Osteoblast (primary cell): ENCODE results near the gene ACAN. TPM values are rescaled to one million over a fixed set of nuclear protein-coding genes. Genes with fewer than 3 reads are reported as not detected.
A peak's percentile ranks its signal among the peaks of the same experiment; 100 is the strongest.

Experiments used
- DNase-seq: peaks from one replicate; pipeline ENCODE4 v3.0.0; 2011; ENCODE audit warnings: low spot score, mixed read lengths; ENCODE audit not compliant: insufficient read length; ENCODE audit errors: missing footprints
- H2AFZ ChIP-seq: 2 replicates; pipeline ENCODE4 v1.6.0; 2011; ENCODE audit warnings: mild to moderate bottlenecking, low read length
- H3K27ac ChIP-seq: 2 replicates; pipeline ENCODE4 v1.5.1; 2011; ENCODE audit warnings: mild to moderate bottlenecking, low read depth, low read length, moderate library complexity
- H3K27me3 ChIP-seq: 2 replicates; pipeline ENCODE4 v1.6.0; 2012; ENCODE audit warnings: mild to moderate bottlenecking, control low read depth, inconsistent platforms, low read length, moderate library complexity; ENCODE audit not compliant: insufficient read depth
- H3K36me3 ChIP-seq: 2 replicates; pipeline ENCODE4 v1.5.1; 2011; ENCODE audit warnings: mild to moderate bottlenecking, low read length, control low read depth, moderate library complexity; ENCODE audit not compliant: insufficient read depth
- H3K4me1 ChIP-seq: 2 replicates; pipeline ENCODE4 v1.5.1; 2011; ENCODE audit warnings: mild to moderate bottlenecking, low read length, control low read depth, moderate library complexity; ENCODE audit not compliant: insufficient read depth
- H3K4me2 ChIP-seq: 2 replicates; pipeline ENCODE4 v1.6.0; 2011; ENCODE audit warnings: mild to moderate bottlenecking, low read length; ENCODE audit not compliant: insufficient read depth
- H3K4me3 ChIP-seq: fragments of 200-600 bp; sonication (generic); 3 replicates; pipeline ENCODE4 v1.5.1; 2012; ENCODE audit warnings: mild to moderate bottlenecking, low read length, inconsistent platforms; ENCODE audit not compliant: insufficient read depth
- H3K79me2 ChIP-seq: 2 replicates; pipeline ENCODE4 v1.6.0; 2012; ENCODE audit warnings: mild to moderate bottlenecking, low read length, control low read depth, inconsistent platforms; ENCODE audit not compliant: insufficient read depth
- H3K9me3 ChIP-seq: 2 replicates; pipeline ENCODE4 v1.5.1; 2011; ENCODE audit warnings: low read depth, low read length, control low read depth
- H4K20me1 ChIP-seq: 2 replicates; pipeline ENCODE4 v1.6.0; 2012; ENCODE audit warnings: mild to moderate bottlenecking, low read length, control low read depth; ENCODE audit not compliant: insufficient read depth
- total RNA-seq: library from RNA; depleted of rRNA; stranded (reverse); fragments of >200 nt; gene quantifications from 2 replicates; pipeline ENCODE4 v1.2.3, GENCODE V29; 2012
- TF ChIP-seq, protein P1 (sequence below): IDR thresholded peaks from 2 replicates; pipeline ENCODE4 v1.5.1; 2011; ENCODE audit warnings: mild to moderate bottlenecking, low read depth, low read length, moderate library complexity; ENCODE audit errors: extremely low read depth

Gene ACAN
- total RNA-seq, 1 donor = 12.7 TPM

DNA sequence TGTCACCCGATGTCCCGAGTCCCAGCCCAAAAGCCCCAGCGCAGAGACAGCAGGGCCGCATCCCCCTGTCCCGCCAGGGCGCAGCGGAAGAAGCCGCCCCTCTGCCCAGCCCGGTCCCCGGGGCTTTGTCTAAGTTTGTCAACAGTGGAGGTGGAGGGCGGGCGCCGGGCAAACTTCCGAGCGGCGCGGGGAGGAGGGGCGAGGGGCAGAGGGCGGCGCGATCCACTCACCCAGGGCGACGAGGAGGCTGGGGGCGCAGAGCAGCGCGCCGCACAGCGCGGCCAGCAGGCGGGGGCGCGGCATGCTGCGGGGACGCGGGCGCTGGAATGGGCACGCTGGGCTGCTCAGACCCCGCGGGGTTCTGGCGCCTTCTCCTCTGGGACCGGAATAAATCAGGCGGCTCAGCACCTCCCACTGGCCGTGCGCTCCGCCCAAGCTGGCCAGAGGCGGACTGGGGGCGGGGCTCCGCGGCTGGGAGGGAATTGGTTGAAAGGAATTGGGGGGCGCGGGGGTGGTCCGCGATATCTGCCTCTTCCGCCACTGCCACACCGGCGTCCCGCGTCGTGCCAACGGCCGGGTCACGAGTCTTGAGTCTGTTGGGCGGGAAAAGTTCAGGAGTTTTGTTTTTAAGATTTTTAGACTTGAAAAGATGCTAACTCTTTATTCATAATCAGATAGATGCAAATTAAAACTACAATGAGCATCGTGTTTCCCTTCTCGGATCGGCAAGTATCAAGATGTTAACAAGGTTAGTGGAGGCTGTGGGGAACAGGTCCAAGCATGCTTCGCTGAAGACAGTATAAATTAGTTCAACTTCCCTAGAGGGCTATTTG, 110.0 kb downstream of the ACAN start, which contains the start of gene MFGE8:
MFGE8 (minus strand) TSS at position 363 of the 833 bp plus-strand sequence; CDS start at position 303, 60 bp downstream.
- peaks cover 27% of the 10 kb centered on the region for H4K20me1 ChIP-seq
- peak within 1 kb of the TSS; percentile 99 for H3K4me2 ChIP-seq
- peak within 1 kb of the TSS; percentile 96 for H3K4me3 ChIP-seq
- peaks cover 42% of the 10 kb centered on the region for H3K4me1 ChIP-seq
- DNase-seq = peak; percentile 96
- peak within 1 kb of the TSS; percentile 96 for H3K27ac ChIP-seq
- H3K27me3 ChIP-seq = no peaks in the 10 kb centered on the region
- peaks cover 46% of the 10 kb centered on the region for H3K79me2 ChIP-seq
- peaks cover 27% of the 10 kb centered on the region for H3K36me3 ChIP-seq
- H2AFZ ChIP-seq = peak within 1 kb of the TSS; percentile 86
- H3K9me3 ChIP-seq = no peaks in the 10 kb centered on the region
- TF ChIP-seq, protein P1, sequence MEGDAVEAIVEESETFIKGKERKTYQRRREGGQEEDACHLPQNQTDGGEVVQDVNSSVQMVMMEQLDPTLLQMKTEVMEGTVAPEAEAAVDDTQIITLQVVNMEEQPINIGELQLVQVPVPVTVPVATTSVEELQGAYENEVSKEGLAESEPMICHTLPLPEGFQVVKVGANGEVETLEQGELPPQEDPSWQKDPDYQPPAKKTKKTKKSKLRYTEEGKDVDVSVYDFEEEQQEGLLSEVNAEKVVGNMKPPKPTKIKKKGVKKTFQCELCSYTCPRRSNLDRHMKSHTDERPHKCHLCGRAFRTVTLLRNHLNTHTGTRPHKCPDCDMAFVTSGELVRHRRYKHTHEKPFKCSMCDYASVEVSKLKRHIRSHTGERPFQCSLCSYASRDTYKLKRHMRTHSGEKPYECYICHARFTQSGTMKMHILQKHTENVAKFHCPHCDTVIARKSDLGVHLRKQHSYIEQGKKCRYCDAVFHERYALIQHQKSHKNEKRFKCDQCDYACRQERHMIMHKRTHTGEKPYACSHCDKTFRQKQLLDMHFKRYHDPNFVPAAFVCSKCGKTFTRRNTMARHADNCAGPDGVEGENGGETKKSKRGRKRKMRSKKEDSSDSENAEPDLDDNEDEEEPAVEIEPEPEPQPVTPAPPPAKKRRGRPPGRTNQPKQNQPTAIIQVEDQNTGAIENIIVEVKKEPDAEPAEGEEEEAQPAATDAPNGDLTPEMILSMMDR = no peak

DNA sequence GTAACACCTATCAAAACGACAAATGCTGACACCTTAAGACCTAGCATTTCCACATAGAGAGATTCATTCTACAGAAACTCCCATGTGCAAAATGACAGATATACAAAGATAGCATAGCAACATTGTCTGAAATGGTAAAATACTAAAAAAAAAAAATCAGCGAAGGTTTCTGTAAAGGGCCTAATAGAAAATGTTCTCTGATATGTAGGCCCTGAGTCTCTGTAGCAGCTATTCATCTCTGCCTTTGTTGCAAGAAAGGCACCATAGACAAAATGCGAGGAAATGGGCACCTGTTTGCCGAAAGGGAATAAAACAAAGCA, 110.6 kb downstream of the ACAN start:
- Histone ChIP-seq H4K20me1 (peaks cover 23% of the 10 kb centered on the region), H3K9me3 (no peaks in the 10 kb centered on the region), H3K4me1 (peaks cover 44% of the 10 kb centered on the region), H3K4me3 (peak overlapping the region; percentile 96), H3K27ac (peak overlapping the region; percentile 96), H3K27me3 (no peaks in the 10 kb centered on the region), H3K4me2 (peak overlapping the region; percentile 99), H3K36me3 (peaks cover 22% of the 10 kb centered on the region), H2AFZ (peak overlapping the region; percentile 86), H3K79me2 (peaks cover 41% of the 10 kb centered on the region)
- DNase-seq = no peak
- TF ChIP-seq, protein P1 = no peak

DNA sequence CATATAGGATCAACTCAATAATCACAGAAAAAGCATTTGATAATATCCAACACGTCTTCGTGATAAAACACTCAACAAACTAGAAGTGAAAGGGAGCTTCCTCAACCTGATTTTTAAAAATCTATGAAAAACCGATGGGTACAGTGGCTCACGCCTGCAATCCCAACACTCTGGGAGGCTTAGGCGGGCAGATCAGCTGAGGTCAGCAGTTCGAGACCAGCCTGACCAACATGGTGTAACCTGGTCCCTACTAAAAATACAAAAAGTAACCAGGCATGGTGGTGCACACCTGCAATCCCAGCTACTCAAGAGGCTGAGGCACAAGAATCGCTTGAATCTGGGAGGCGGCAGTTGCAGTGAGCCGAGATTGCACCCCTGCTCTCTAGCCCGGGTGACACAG, 112.1 kb downstream of the ACAN start:
- H4K20me1 ChIP-seq = peaks cover 11% of the 10 kb centered on the region
- H3K9me3 ChIP-seq = no peaks in the 10 kb centered on the region
- peaks cover 25% of the 10 kb centered on the region for H3K79me2 ChIP-seq
- no peak overlapping the region for H3K27ac ChIP-seq
- H3K4me3 ChIP-seq = no peak overlapping the region
- H3K4me2 ChIP-seq = no peak overlapping the region
- H3K27me3 ChIP-seq = no peaks in the 10 kb centered on the region
- H3K36me3 ChIP-seq = peaks cover 6% of the 10 kb centered on the region
- DNase-seq = no peak
- H3K4me1 ChIP-seq = peaks cover 42% of the 10 kb centered on the region
- TF ChIP-seq, protein P1 = no peak
- no peak overlapping the region for H2AFZ ChIP-seq

DNA sequence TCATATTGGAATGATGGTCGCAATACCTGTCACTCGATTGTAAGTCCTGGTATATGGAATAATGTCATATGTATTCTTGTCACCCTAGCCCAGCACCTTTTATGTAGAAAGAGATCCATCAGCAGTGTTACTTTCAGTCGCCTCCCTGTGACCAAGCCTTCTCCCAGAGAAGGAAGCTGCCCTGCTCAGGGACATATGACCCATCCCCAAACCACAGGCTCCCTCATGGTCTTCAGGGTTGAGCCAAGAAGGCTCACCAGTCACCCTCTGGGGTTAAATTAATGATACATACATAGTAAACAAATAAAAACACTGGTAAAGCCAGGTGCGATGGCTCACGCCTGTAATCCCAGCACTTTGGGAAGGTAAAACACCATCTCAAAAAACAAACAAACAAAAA, 114.5 kb downstream of the ACAN start:
- H3K4me3 ChIP-seq = no peak overlapping the region
- no peaks in the 10 kb centered on the region for H3K9me3 ChIP-seq
- no peak overlapping the region for H3K4me2 ChIP-seq
- no peak overlapping the region for H2AFZ ChIP-seq
- H4K20me1 ChIP-seq = no peaks in the 10 kb centered on the region
- H3K79me2 ChIP-seq = peaks cover 2% of the 10 kb centered on the region
- TF ChIP-seq, protein P1 = no peak
- no peaks in the 10 kb centered on the region for H3K27me3 ChIP-seq
- H3K27ac ChIP-seq = no peak overlapping the region
- DNase-seq = no peak
- no peaks in the 10 kb centered on the region for H3K36me3 ChIP-seq
- H3K4me1 ChIP-seq = peaks cover 37% of the 10 kb centered on the region
